ENCODE results near the gene SMCO2. TPM values are rescaled to one million over a fixed set of nuclear protein-coding genes. Genes with fewer than 3 reads are reported as not detected.

The SMCO2 gene
- total and polyA plus RNA-seq, 2 of the 8 experiments (the other 6 are each of a cell fraction or from before 2014, with no cell fraction given): 0.24 to 0.80 TPM

DNA sequence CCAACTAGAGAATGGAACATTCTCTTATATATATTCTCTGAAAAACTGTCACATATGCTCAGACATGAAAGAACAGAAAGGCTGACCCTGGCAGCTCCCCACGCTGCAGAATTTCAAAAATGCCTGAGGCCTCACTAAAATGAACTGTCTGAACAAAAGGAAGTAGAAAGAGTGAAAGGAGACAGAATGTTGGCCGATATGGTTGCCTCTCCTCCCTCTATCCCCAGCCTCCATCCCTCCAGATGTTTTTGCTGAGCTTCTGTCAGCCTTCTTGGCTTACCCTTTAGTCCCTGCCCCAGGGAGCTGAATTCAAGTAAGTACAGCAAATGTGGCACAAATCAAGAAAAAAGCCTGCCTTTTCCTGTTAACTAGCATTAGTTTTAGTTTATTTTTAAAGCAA is 6.9 kb downstream of the SMCO2 start:
- no peak overlapping the region for H3K4me2 ChIP-seq (ENCODE audit: insufficient read depth in 1 of 2, low read depth in 2 of 2, low read length in 2 of 2)
- H3K9ac ChIP-seq (replicated peaks in 1 of 4; ENCODE audit: extremely low read depth in 1 of 4, low read depth in 3 of 4, low read length in 3 of 4): no peak overlapping the region
- H2BK15ac ChIP-seq (ENCODE audit: low read length): no peak overlapping the region
- H2BK20ac ChIP-seq (ENCODE audit: low read length): no peak overlapping the region
- H3K36me3 ChIP-seq (ENCODE audit: control insufficient read depth in 2 of 4, insufficient read depth in 4 of 4, low read length in 3 of 4): no peaks in the 10 kb centered on the region
- no peak overlapping the region for H3K4ac ChIP-seq (replicated peaks; ENCODE audit: insufficient read length, low read depth, low read length)
- no peak overlapping the region for H2AK5ac ChIP-seq (ENCODE audit: low read depth, low read length)
- no peaks in the 10 kb centered on the region for H3K79me1 ChIP-seq (ENCODE audit: low read depth, low read length)
- H2BK5ac ChIP-seq (ENCODE audit: low read depth, low read length): no peak overlapping the region
- no peaks in the 10 kb centered on the region for H4K20me1 ChIP-seq (replicated peaks in 1 of 2; ENCODE audit: control insufficient read depth in 1 of 2, insufficient read depth in 2 of 2, low read length in 2 of 2)
- no peak overlapping the region for H4K8ac ChIP-seq (ENCODE audit: extremely low read depth, insufficient read depth, low read length)
- 90% methylated on average over 2 of the region's 2 CpGs; no CpG with 5 or more reads in 1 of the 2 experiments for WGBS, 2 experiments (ENCODE audit: extremely low coverage in 1 of 2, insufficient coverage in 1 of 2, insufficient read length in 1 of 2, insufficient replicate concordance in 2 of 2, low coverage in 1 of 2, low lambda C conversion rate in 2 of 2, missing lambda C conversion rate in 1 of 2)
- no peak overlapping the region for H3K23ac ChIP-seq (ENCODE audit: insufficient read length)
- H2AFZ ChIP-seq (ENCODE audit: low read length): no peak overlapping the region
- H3K23me2 ChIP-seq (ENCODE audit: low read depth, low read length): no peaks in the 10 kb centered on the region
- no peak overlapping the region for H3K56ac ChIP-seq (replicated peaks; ENCODE audit: insufficient read length, low read depth, low read length)
- H3K27me3 ChIP-seq (replicated peaks in 1 of 4; ENCODE audit: control insufficient read depth in 3 of 4, extremely low read depth in 1 of 4, insufficient read depth in 3 of 4, low read length in 3 of 4): no peaks in the 10 kb centered on the region
- POLR2A ChIA-PET (ENCODE audit: partially characterized antibody): no interaction called here
- H3K27ac ChIP-seq (ENCODE audit: low read depth, low read length): no peak overlapping the region
- no peaks in the 10 kb centered on the region for H3K4me1 ChIP-seq (replicated peaks in 1 of 4; ENCODE audit: control insufficient read depth in 3 of 4, insufficient read depth in 4 of 4, low read length in 3 of 4)
- CTCF ChIA-PET (ENCODE audit: partially characterized antibody): interaction anchor here (0.6 to 1.2 kb wide), 3 partner anchors 9 to 182 kb away, joined by 3 to 4 read pairs (median 3); no protein-coding TSS in a partner anchor
- no peak for DNase-seq (ENCODE audit: low read depth in 1 of 2, low spot score in 2 of 2)
- H4K91ac ChIP-seq (replicated peaks; ENCODE audit: insufficient read length, low read length): no peak overlapping the region
- no peaks in the 10 kb centered on the region for H3K79me2 ChIP-seq (ENCODE audit: control insufficient read depth in 1 of 2, insufficient read depth in 2 of 2, low read length in 2 of 2)
- no peak for FAIRE-seq
- no peak overlapping the region for H4K5ac ChIP-seq (ENCODE audit: insufficient read length, low read depth, low read length)
- H3K18ac ChIP-seq (ENCODE audit: extremely low read depth, low read length): no peak overlapping the region
- no peak overlapping the region for H3K14ac ChIP-seq (ENCODE audit: insufficient read length)
- H3K9me3 ChIP-seq (ENCODE audit: insufficient read depth in 2 of 2, low read depth in 1 of 2, low read length in 1 of 2): no peaks in the 10 kb centered on the region
- TF ChIP-seq GABPA (IDR thresholded peaks at IDR 0.05; ENCODE audit: borderline replicate concordance, insufficient read depth, low read length) (no peak), TAF1 (IDR thresholded peaks at IDR 0.05; ENCODE audit: low read depth, low read length) (no peak), CBX5 (IDR thresholded peaks at IDR 0.05; ENCODE audit: low read depth, low read length) (no peak), SIN3A (conservative IDR thresholded peaks at IDR 0.05 in 1 of 2, IDR thresholded peaks at IDR 0.05 in 1 of 2; ENCODE audit: low read depth in 1 of 2, low read length in 2 of 2) (no peak), JUND (IDR thresholded peaks at IDR 0.05; ENCODE audit: low read length) (no peak), CTBP2 (IDR thresholded peaks at IDR 0.05; ENCODE audit: borderline replicate concordance, insufficient read depth, insufficient read length, low read length) (no peak), CBX8 (IDR thresholded peaks at IDR 0.05; ENCODE audit: borderline replicate concordance, low read depth, low read length) (no peak), EP300 (IDR thresholded peaks at IDR 0.05; ENCODE audit: borderline replicate concordance in 1 of 2, low read depth in 2 of 2, low read length in 2 of 2) (no peak), NANOG (IDR thresholded peaks at IDR 0.05; ENCODE audit: insufficient read depth, low read depth, low read length, poor library complexity, severe bottlenecking) (no peak), TAF7 (optimal IDR thresholded peaks at IDR 0.05; ENCODE audit: borderline replicate concordance, low read depth, low read length) (no peak), TBP (IDR thresholded peaks at IDR 0.05; ENCODE audit: low read depth, low read length) (no peak)
- H2BK120ac ChIP-seq (replicated peaks; ENCODE audit: low read depth, low read length): no peak overlapping the region
- no peak overlapping the region for H3K4me3 ChIP-seq (ENCODE audit: extremely low read depth in 1 of 4, insufficient read depth in 2 of 4, low read depth in 3 of 4, low read length in 4 of 4)
- H2BK12ac ChIP-seq (ENCODE audit: low read depth, low read length): no peak overlapping the region

All from H1 (cell line).